KOPT-K1 (cell line): ENCODE results near the gene AP3S1.
"Not testable (repeated sequence)": the region's sequence is repeated elsewhere in the genome, so short reads cannot be mapped to it uniquely, and the experiment has no call there.

Source experiments
- H3K27ac ChIP-seq: fragments of 200-600 bp; sonication (generic); 2 replicates; pipeline ENCODE4 v1.5.1; 2016; ENCODE audit warnings: antibody characterized with exemption, mild to moderate bottlenecking, low read depth, low read length; ENCODE audit not compliant: poor library complexity, severe bottlenecking
- H3K36me3 ChIP-seq: fragments of 200-600 bp; sonication (generic); 2 replicates; pipeline ENCODE4 v1.5.1; 2017; ENCODE audit warnings: antibody characterized with exemption, mild to moderate bottlenecking, low read length, moderate library complexity; ENCODE audit not compliant: insufficient read depth
- H3K9me3 ChIP-seq: fragments of 200-600 bp; sonication (generic); 2 replicates; pipeline ENCODE4 v1.5.1; 2017; ENCODE audit warnings: antibody characterized with exemption, low read length, mild to moderate bottlenecking; ENCODE audit not compliant: insufficient read depth, poor library complexity, severe bottlenecking

AP3S1 gene

DNA sequence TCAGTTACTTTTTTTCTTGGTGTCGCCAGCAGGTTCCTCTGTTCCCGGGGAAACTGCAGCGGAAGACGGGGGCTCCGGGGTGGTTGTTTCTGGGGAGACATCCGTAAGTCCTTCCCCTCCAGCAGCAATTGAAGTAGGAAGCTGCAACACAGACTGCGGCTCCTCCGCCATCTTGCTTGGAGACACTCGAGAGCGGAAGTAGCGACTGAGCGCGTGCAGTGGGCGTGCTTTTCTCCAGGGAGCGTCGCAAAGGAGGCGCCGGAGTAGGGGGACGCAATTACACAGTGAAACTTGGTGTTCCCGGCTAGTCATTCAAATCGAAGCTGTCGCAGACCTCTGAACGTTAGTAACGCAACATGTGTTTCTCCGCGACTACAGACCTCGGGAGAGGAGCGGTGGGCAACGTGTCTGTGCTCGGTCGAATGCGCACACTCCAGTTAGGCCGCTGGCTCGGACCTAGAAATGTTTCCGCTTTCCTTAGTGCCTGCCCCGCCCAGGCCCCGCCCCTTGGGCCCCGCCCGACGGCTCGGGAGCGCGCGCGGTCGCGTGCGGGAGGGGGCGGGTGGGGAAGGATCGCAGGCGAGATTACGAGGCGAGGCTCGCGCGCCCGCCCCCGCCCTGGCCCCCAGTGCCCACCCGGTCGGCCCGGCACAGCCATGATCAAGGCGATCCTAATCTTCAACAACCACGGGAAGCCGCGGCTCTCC is at the start of gene AP3S1, which contains the start of gene ATG12:
TSS of gene AP3S1 (plus strand) at position 554 of the 707 bp plus-strand sequence. CDS start at position 657, 103 bp downstream.
TSS of gene ATG12 (minus strand) at position 184 of the 707 bp plus-strand sequence. CDS start at position 171, 13 bp downstream.
- Histone ChIP-seq H3K9me3 (no peaks in the 10 kb centered on the region), H3K36me3 (peaks cover 22% of the 10 kb centered on the region), H3K27ac (peak within 1 kb of the TSS; percentile 90)

DNA sequence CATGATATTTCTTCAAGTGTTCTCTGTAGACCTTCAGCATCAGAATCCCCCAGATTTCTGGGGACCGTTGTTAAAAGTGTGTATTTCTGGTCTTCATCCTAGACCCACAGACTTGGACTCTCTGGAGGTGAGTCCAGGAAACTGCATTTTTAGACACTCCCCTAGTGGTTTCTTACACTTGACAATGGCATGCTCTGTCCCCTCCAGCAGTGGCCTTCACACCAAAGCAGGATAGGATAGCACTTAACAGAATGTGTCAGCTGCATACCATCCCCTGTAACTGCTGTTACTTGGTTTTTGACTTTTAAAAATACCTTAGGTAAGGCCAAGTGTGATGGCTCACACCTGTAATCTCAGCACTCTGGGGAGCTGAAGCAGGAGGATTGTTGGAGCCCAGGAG is 46.0 kb upstream of the AP3S1 start:
- Histone ChIP-seq H3K9me3 (no peaks in the 10 kb centered on the region), H3K27ac (no peak overlapping the region), H3K36me3 (no peaks in the 10 kb centered on the region)

DNA sequence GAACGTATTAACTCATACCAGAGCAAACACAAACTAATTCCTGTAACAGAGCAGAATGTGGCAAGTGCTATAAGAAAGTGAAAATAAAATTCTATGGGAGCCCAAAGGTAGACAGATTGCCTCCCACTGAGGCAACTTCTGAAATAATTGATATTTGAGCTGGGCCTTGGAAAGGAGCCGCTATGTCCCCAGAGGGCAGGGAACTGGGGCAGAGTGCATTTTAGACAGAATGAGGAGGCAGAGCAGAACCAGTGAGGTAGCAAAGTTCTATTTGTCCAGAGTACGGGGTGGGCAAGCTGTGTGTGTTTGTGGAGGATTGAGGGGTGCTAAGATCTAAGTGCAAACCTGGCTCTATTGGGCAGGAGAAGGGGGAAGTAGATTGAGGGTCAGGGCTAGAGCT is 45.1 kb upstream of the AP3S1 start:
- Histone ChIP-seq H3K36me3 (no peaks in the 10 kb centered on the region), H3K27ac (no peak overlapping the region), H3K9me3 (no peaks in the 10 kb centered on the region)

DNA sequence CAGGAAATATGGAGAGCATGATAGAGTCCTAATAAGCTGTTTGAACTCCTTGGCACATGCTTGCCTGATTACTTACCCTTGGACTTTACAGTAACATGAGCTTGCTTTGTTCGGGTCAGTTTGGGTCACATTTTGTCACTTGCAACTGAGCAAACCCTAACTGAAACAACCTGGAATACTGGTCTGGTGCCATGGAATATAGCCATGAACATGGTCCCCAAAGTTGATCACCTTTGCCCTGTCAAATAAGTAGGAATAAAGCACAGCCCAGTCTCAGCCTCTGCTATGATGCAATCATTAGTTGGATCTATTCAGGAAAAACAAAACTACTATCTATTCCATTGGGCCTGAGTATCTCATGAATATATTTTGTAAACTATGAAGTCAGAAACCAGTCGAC is 43.5 kb upstream of the AP3S1 start:
- H3K27ac ChIP-seq, result no peak overlapping the region
- no peaks in the 10 kb centered on the region for H3K36me3 ChIP-seq
- H3K9me3 ChIP-seq, result no peaks in the 10 kb centered on the region

DNA sequence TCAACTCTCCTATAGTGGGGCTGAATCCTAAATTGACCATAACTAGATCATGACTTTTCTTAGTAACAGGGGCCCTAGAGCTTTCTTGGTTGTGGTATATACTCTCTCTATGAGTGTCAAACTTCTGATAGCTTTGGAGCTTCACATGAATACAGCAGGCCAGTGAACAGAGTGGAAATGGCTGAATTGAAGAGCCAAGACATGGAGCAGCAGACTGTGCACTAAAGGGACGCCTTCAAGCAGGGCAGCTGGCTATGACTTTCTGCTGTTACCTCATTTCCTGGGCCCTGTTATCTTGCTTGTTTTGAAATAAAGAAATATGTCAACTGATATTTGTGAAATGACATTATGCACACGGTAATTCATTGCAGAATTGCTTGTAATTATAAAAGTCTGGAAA is 41.6 kb upstream of the AP3S1 start:
- no peaks in the 10 kb centered on the region for H3K9me3 ChIP-seq
- H3K27ac ChIP-seq, result no peak overlapping the region
- no peaks in the 10 kb centered on the region for H3K36me3 ChIP-seq

DNA sequence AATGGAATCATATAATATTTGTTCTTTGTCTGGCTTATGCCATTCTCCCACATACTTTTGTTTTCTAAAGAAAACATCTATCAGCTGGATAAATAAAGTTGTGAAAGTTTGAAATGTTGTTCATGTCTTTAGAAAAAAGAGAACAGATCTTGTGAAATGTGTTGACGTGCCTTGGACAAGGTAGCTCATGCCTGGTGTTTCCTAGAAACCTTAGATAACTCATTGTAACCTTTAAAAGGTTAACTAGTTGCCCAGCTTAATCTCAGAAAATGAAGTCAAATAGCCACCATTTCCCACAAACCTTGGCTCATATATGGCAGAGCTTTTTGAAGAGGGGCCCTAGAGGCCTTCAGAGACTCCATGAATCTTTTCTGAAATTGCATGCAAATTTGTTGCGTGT is 40.6 kb upstream of the AP3S1 start:
- H3K36me3 ChIP-seq, result no peaks in the 10 kb centered on the region
- no peak overlapping the region for H3K27ac ChIP-seq
- H3K9me3 ChIP-seq, result no peaks in the 10 kb centered on the region

DNA sequence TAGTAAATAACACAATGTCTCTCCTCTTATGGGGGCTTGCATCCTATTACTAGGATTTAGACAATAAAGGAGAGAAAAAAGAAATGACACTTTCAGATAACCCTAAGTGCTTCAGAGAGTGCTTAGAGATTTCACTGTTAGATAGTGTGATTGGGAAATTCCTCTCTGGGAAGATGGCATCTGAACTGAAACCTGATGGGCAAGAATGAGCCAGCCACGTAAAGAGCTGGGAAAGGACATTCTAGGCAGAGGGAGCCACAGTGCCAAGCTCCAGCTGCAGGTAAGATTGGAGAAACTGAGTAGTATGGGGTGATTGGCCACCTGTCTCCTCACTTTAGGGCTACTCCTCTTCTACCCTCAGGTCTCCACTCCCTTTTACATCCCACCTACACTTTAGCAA is 39.8 kb upstream of the AP3S1 start:
- Histone ChIP-seq H3K9me3 (no peaks in the 10 kb centered on the region), H3K27ac (no peak overlapping the region), H3K36me3 (no peaks in the 10 kb centered on the region)

DNA sequence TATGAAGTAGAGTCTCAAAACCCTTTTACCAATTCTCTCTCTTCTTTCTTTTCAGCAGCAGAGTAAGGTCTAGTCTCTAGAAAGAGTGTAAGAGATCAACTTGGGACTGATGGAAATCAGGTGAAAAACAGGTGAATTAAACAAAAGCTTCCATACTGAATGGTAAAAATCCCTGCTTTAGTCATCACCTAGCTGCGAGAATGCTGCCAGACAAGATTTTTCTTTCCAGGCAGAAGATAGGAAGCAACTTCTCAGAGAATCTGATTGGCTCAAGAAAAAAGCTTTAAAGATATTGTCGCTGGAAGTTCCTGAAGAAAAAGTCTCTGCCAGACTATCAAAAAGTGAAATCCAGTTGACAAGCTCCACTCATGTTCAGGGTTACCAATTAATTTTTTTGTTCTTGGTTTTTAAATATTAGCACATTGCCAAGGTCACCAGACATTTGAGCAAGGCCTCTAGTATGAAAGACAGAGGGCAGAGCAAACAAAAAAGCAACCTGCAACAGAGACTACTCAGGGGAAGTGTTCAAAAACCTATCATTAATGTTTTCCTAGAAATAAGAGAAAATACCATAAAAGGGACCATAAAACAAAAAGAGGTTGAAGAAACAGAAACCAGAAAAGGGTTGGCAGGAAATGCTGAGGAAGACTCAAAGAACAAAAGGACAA is 34.6 kb upstream of the AP3S1 start:
- Histone ChIP-seq H3K27ac (peak overlapping the region; percentile 15), H3K9me3 (no peaks in the 10 kb centered on the region), H3K36me3 (no peaks in the 10 kb centered on the region)

DNA sequence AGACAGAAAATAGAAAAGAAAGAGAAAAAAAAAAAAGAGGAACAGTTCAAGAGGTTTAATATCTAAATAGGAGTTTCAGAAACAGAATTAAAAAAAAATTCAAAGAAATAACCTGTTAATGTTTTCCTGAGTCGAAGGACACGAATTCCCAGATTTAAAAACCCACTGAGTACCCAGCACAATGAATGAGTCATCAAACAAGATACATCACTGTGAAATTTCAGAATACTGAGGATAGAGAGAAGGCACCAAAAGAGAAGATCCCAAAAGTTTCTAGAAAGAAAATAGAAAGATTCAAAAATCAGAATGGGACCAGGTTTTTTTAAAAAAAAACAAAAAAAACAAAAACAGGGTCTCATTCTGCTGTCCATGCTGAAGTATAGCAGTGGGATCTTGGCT is 34.1 kb upstream of the AP3S1 start:
- Histone ChIP-seq H3K36me3 (no peaks in the 10 kb centered on the region), H3K9me3 (no peaks in the 10 kb centered on the region), H3K27ac (no peak overlapping the region)

DNA sequence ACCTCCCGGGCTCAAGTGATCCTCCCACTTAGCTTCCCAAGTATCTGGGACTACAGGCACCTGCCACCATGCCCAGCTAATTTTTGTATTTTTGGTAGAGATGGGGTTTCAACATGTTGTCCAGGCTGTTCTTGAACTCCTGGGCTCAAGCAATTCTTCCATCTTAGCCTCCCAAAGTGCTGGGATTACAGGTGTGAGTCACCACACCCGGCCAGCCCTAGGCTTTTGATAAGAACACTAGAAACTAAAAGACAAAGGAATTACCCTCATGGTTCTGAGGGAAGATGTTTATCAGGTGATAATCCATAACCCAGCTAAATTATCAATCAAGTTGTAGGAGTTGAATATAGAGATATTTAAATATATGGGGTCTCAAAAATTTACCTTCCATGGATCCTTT is 33.7 kb upstream of the AP3S1 start:
- H3K27ac ChIP-seq, H3K9me3 ChIP-seq, H3K36me3 ChIP-seq: not testable (repeated sequence)

DNA sequence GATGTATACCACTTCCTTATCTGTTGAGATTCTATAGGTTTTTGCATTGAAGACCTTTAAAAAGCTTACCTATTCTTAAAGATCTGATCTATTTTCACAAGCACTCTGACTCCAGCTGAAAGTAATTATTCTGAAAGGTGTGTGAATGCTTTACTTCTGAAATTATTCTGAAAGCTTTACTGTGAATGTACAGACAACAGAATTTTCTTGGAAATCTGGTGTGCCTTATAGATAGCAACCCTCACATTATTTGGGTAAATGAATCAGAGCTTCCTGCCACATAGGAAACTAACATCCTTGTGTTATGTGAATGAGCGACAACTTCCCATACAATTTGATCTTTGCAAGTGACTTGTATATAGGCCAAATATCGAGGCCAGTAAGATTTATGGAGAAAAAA is 31.8 kb upstream of the AP3S1 start:
- H3K9me3 ChIP-seq, result peaks cover 4% of the 10 kb centered on the region
- H3K36me3 ChIP-seq, result no peaks in the 10 kb centered on the region
- no peak overlapping the region for H3K27ac ChIP-seq

DNA sequence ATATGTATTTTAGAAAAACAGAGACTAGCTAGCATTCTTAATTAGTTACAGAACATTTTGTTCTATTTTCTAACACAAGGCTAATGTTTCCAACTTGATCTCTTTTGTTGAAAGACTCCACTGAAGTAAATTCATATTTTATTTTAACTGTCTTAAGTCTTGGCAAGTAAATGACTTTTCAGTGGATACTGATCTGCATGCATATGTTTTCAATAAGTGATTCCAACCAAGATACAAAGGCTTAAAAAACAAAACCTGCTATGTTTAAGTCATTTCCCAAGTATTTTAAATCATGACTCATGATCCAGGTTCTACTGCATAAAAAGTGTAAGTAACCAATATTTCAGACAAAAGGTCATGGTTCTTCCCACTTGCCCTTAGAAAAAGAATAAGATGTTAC is 31.0 kb upstream of the AP3S1 start:
- H3K27ac ChIP-seq, result no peak overlapping the region
- no peaks in the 10 kb centered on the region for H3K36me3 ChIP-seq

DNA sequence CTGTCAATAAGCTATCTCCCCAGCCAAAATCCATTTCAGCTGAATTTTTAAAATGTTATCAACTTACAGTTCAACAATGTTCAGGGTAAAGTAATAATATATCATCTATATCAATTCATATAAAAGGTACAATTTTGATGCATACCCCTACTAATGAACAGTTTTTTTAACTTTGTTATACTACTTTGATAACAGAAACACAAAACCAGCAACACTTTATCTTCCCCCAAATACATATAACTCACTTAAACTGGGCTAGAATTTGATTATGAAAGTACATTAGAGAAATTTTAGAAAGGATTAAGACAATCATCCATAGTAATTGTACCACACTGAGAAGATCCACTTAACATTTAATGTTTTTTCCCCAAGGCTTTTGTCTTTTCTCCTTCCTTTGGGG is 30.3 kb upstream of the AP3S1 start:
- H3K36me3 ChIP-seq, result no peaks in the 10 kb centered on the region

More for the DNA sequence above, 31.0 kb upstream of the AP3S1 start:
- H3K9me3 ChIP-seq, result peaks cover 12% of the 10 kb centered on the region

DNA sequence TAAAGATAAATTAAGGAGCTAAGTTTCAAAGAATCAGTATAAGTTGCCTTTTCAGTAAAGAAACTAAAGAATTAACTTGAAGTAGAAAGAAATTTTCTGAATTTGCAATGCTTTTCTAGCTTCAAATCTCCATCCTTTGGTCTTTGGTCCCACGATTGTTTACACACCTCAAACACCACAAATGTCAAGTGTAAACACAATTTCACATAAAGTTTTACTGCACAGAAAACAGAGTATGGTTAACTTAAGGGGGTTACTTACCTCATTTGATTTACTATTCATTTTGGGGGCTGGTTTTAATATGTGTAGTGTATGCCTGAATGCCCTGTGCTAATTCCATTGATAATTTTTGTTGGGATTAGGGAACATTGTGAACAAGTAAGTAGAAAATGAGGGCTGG is 29.4 kb upstream of the AP3S1 start:
- H3K27ac ChIP-seq, result no peak overlapping the region
- no peaks in the 10 kb centered on the region for H3K36me3 ChIP-seq
- H3K9me3 ChIP-seq, result peaks cover 18% of the 10 kb centered on the region

More for the DNA sequence above, 30.3 kb upstream of the AP3S1 start:
- no peak overlapping the region for H3K27ac ChIP-seq
- peaks cover 18% of the 10 kb centered on the region for H3K9me3 ChIP-seq

DNA sequence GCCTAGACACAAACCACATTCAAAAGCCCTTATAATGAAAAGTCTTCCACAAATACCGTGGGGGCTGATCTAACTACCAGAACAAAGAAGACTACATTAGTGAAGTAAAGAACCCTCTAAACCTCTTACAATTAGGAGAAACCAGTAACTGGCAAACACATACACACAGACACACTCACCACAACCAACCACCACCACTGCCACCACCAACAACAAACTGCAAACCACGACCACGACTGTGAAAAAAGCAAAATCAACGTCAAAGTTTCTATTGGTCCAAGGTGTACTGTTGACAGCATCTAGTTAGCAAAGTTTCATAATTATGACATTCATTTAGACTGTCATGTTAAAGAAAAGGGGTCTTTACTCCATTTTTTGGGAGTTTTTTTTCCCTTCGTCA is 28.0 kb upstream of the AP3S1 start:
- H3K36me3 ChIP-seq, result no peaks in the 10 kb centered on the region
- peaks cover 18% of the 10 kb centered on the region for H3K9me3 ChIP-seq
- H3K27ac ChIP-seq, result no peak overlapping the region
